Vagina (tissue), 2 donors: Measurements from ENCODE around the gene MBL2.

Experiments
- POLR2A ChIP-seq, 2 donors: fragments of 450-650 bp; IDR thresholded peaks; one replicate each; pipeline ENCODE4 v1.6.1; 2017; ENCODE audit warnings: antibody characterized with exemption in 2 of 2, mild to moderate bottlenecking in 2 of 2, moderate library complexity in 2 of 2
- TF ChIP-seq, protein P1 (sequence below), 3 experiments: fragments of 450-650 bp in 2 of 3; fragments of 200-600 bp in 1 of 3; sonication (generic) in 1 of 3; IDR thresholded peaks; one replicate each; pipeline ENCODE4 v1.5.1; 2017 to 2019; ENCODE audit warnings: antibody characterized with exemption in 3 of 3, mild to moderate bottlenecking in 2 of 3, moderate library complexity in 2 of 3

- TF ChIP-seq, protein P1, sequence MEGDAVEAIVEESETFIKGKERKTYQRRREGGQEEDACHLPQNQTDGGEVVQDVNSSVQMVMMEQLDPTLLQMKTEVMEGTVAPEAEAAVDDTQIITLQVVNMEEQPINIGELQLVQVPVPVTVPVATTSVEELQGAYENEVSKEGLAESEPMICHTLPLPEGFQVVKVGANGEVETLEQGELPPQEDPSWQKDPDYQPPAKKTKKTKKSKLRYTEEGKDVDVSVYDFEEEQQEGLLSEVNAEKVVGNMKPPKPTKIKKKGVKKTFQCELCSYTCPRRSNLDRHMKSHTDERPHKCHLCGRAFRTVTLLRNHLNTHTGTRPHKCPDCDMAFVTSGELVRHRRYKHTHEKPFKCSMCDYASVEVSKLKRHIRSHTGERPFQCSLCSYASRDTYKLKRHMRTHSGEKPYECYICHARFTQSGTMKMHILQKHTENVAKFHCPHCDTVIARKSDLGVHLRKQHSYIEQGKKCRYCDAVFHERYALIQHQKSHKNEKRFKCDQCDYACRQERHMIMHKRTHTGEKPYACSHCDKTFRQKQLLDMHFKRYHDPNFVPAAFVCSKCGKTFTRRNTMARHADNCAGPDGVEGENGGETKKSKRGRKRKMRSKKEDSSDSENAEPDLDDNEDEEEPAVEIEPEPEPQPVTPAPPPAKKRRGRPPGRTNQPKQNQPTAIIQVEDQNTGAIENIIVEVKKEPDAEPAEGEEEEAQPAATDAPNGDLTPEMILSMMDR (IDR thresholded peaks at IDR 0.05): no peak
- TF ChIP-seq POLR2A (IDR thresholded peaks at IDR 0.05): no peak
These were observed 33.0 kb downstream of the MBL2 start for GRCh38 chr10:52739380-52740154.
